K562 (cell line): ENCODE data around the gene ZDHHC14. TPM values are rescaled to one million over a fixed set of nuclear protein-coding genes. Genes with fewer than 3 reads are reported as not detected.

ENCODE experiments used
- CBFA2T3 ChIP-seq: fragments of 450-650 bp; IDR thresholded peaks from 2 replicates; pipeline ENCODE4 v1.6.1; 2017
- CREB1 ChIP-seq, 2 experiments: sonication (generic) in 1 of 2; formaldehyde crosslinking in 1 of 2; IDR thresholded peaks; 2 replicates each; pipeline versions ENCODE4 v1.6.1 to v1.8.0; 2012 to 2022; ENCODE audit warnings: inconsistent platforms in 1 of 2, mild to moderate bottlenecking in 1 of 2, missing genetic modification reagents in 1 of 2, moderate library complexity in 1 of 2
- KLF16 ChIP-seq: IDR thresholded peaks from 2 replicates; pipeline ENCODE4 v1.6.1; 2016; ENCODE audit warnings: antibody characterized with exemption
- MEF2D ChIP-seq: conservative IDR thresholded peaks from 2 replicates; pipeline ENCODE4 v1.6.1; 2016; ENCODE audit warnings: low read depth, missing genetic modification characterization, missing compliant biosample characterization
- MTA2 ChIP-seq: fragments of 450-650 bp; IDR thresholded peaks from 2 replicates; pipeline ENCODE4 v1.6.1; 2016; ENCODE audit warnings: low read depth
- MYC ChIP-seq, 2 experiments: fragments of 250-450 bp in 1 of 2; sonication (Bioruptor Pico) in 1 of 2; IDR thresholded peaks; 2 replicates each; pipeline versions ENCODE4 v1.5.1 to v1.6.1; 2012 to 2021; ENCODE audit warnings: low read depth in 2 of 2, borderline replicate concordance in 1 of 2, improper control_type of control experiment in 1 of 2, low read length in 1 of 2, mild to moderate bottlenecking in 1 of 2, moderate library complexity in 1 of 2
- POLR2A ChIP-seq: fragments of 450-650 bp; conservative IDR thresholded peaks from 2 replicates; pipeline ENCODE4 v1.6.1; 2016
- POLR2AphosphoS5 ChIP-seq: IDR thresholded peaks from 2 replicates; pipeline ENCODE4 v1.6.1; 2011; ENCODE audit warnings: mild to moderate bottlenecking, low read depth, low read length, moderate library complexity; ENCODE audit not compliant: control insufficient read depth, insufficient read depth
- SMARCA5 ChIP-seq: fragments of 450-650 bp; IDR thresholded peaks from 2 replicates; pipeline ENCODE4 v1.6.1; 2016
- XRCC4 ChIP-seq: IDR thresholded peaks from one replicate; pipeline ENCODE4 v1.6.1; 2011; ENCODE audit not compliant: insufficient read depth, insufficient read length; ENCODE audit errors: extremely low read depth
- ZFX ChIP-seq: sonication (generic); formaldehyde crosslinking; IDR thresholded peaks from 2 replicates; pipeline ENCODE4 v1.8.0; 2022; ENCODE audit warnings: mild to moderate bottlenecking, missing genetic modification reagents, moderate library complexity
- ZNF586 ChIP-seq: fragments of 450-650 bp; formaldehyde crosslinking; conservative IDR thresholded peaks from 2 replicates; pipeline ENCODE4 v1.4.0; 2020; ENCODE audit warnings: mild to moderate bottlenecking, moderate library complexity
- polyA plus RNA-seq, 8 experiments: library from polyadenylated mRNA; depleted of rRNA in 4 of 8; stranded (reverse) in 5 of 8; unstranded in 3 of 8; fragments of >200 nt; fragmentation: Nextera tagmentation in 2 of 8; fragmentation: Illumina TruSeq in 1 of 8; extraction: Ambion mirVana in 2 of 8; extraction: Trizol in 1 of 8; gene quantifications; 2 replicates each; pipeline versions ENCODE4 v1.2.1 to v1.2.3, GENCODE V29; 2011 to 2014; ENCODE audit warnings: inconsistent platforms in 1 of 8, missing spikeins in 1 of 8
- total RNA-seq, 7 experiments: library from RNA; depleted of rRNA in 6 of 7; stranded (reverse); fragments of >200 nt in 6 of 7; fragmentation: Illumina TruSeq in 2 of 7; extraction: Trizol in 2 of 7; gene quantifications; 2 replicates each; pipeline versions ENCODE4 v1.2.1 to v1.2.3, GENCODE V29; 2011 to 2021; ENCODE audit warnings: low replicate concordance in 1 of 7
- TF ChIP-seq, protein P1 (sequence below), 3 experiments: IDR thresholded peaks in 2 of 3; conservative IDR thresholded peaks in 1 of 3; 2 replicates each; pipeline ENCODE4 v1.5.1; 2011 to 2012; ENCODE audit warnings: low read length in 3 of 3, mild to moderate bottlenecking in 3 of 3, control low read depth in 2 of 3, improper control_type of control experiment in 1 of 3, inconsistent platforms in 1 of 3, low read depth in 1 of 3, mixed read lengths in 1 of 3, moderate library complexity in 1 of 3; ENCODE audit not compliant: insufficient read depth in 2 of 3
- TF ChIP-seq, protein P2 (sequence below): sonication (generic); formaldehyde crosslinking; IDR thresholded peaks from 2 replicates; pipeline ENCODE4 v1.9.0; 2022; ENCODE audit warnings: mild to moderate bottlenecking, missing genetic modification reagents
- TF ChIP-seq, protein P3 (sequence below): fragments of 200-800 bp; sonication (Bioruptor generic); IDR thresholded peaks from 2 replicates; pipeline ENCODE4 v1.6.1; 2016; ENCODE audit warnings: missing genetic modification characterization, missing compliant biosample characterization

ZDHHC14 gene
- total and polyA plus RNA-seq, 9 of the 15 experiments (the other 6 are each of a cell fraction or from before 2014, with no cell fraction given) = 0.92 to 23.1 (median 13.8) TPM

DNA sequence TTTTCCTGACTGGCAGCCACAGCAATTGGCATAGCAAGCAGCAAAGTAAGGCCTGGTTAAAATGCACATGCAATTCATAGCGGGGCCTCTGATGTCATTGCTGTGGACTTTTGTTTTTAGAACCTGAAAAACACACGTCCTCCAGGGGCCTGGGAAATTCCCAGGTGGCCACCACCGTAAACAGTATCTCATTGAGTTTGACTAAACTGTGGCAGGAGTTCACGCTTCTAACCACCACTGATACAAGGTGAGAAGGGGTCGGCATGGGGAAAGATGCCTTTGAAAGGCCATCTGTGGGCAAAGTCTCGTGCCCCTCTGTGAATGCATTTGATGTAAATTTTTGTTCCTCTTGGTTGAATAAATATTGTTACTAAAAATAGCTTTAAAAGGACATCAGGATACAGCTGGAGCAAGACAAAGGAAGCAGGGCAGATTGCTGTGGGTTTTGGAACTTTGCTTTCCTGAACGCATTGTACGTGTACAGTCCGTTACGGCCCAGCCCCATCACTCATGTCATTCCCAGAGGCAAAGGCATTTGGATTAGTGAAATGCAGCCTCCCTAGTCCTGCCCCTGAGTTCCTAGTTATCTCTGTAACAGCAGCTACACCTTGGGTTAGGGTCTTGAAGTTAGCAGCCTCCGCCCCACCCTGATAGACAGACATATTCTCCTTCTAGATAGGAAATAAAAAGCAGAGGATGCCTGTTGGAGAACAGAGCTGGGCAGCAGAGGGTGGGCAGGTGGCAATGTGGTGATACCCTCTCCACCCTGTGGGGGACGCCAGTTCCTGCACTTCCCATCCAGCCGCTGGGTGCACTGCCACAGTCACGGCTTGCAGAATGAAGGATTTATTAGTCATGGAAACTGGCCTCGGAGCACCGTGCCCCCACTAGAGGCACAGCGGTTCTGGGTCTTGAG is 80.3 kb downstream of the ZDHHC14 start (continued):
- TF ChIP-seq, protein P1, sequence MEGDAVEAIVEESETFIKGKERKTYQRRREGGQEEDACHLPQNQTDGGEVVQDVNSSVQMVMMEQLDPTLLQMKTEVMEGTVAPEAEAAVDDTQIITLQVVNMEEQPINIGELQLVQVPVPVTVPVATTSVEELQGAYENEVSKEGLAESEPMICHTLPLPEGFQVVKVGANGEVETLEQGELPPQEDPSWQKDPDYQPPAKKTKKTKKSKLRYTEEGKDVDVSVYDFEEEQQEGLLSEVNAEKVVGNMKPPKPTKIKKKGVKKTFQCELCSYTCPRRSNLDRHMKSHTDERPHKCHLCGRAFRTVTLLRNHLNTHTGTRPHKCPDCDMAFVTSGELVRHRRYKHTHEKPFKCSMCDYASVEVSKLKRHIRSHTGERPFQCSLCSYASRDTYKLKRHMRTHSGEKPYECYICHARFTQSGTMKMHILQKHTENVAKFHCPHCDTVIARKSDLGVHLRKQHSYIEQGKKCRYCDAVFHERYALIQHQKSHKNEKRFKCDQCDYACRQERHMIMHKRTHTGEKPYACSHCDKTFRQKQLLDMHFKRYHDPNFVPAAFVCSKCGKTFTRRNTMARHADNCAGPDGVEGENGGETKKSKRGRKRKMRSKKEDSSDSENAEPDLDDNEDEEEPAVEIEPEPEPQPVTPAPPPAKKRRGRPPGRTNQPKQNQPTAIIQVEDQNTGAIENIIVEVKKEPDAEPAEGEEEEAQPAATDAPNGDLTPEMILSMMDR (IDR thresholded peaks at IDR 0.05 in 2 of 3, conservative IDR thresholded peaks at IDR 0.05 in 1 of 3; ENCODE audit: insufficient read depth in 2 of 3, low read depth in 1 of 3, low read length in 3 of 3) = peak; percentile 84 to 98 (median 91)
- TF ChIP-seq ZNF586 (CRISPR knock-in tag) (no peak), MTA2 (peak; percentile 48), POLR2A (no peak), CBFA2T3 (peak; percentile 95), MYC (IDR thresholded peaks at IDR 0.05; ENCODE audit: low read depth, low read length) (peak; percentile 38; the same call in 1 of the 2 replicates), MYC (CRISPR knock-in tag; IDR thresholded peaks at IDR 0.05; ENCODE audit: borderline replicate concordance, low read depth) (no peak), CREB1 (IDR thresholded peaks at IDR 0.05) (peak; percentile 43; the same call in 1 of the 2 replicates), CREB1 (CRISPR knock-in tag; IDR thresholded peaks at IDR 0.05) (peak; percentile 59), KLF16 (peak; percentile 64), XRCC4 (no peak), MEF2D (tag) (0 out of 2 replicates have a peak, but pooled peaks have one; percentile 29), POLR2AphosphoS5 (peak; percentile 84), SMARCA5 (peak; percentile 39; the same call in 1 of the 2 replicates), ZFX (peak; percentile 40)
- TF ChIP-seq, protein P2, sequence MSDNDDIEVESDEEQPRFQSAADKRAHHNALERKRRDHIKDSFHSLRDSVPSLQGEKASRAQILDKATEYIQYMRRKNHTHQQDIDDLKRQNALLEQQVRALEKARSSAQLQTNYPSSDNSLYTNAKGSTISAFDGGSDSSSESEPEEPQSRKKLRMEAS = peak; percentile 70
- TF ChIP-seq, protein P3, sequence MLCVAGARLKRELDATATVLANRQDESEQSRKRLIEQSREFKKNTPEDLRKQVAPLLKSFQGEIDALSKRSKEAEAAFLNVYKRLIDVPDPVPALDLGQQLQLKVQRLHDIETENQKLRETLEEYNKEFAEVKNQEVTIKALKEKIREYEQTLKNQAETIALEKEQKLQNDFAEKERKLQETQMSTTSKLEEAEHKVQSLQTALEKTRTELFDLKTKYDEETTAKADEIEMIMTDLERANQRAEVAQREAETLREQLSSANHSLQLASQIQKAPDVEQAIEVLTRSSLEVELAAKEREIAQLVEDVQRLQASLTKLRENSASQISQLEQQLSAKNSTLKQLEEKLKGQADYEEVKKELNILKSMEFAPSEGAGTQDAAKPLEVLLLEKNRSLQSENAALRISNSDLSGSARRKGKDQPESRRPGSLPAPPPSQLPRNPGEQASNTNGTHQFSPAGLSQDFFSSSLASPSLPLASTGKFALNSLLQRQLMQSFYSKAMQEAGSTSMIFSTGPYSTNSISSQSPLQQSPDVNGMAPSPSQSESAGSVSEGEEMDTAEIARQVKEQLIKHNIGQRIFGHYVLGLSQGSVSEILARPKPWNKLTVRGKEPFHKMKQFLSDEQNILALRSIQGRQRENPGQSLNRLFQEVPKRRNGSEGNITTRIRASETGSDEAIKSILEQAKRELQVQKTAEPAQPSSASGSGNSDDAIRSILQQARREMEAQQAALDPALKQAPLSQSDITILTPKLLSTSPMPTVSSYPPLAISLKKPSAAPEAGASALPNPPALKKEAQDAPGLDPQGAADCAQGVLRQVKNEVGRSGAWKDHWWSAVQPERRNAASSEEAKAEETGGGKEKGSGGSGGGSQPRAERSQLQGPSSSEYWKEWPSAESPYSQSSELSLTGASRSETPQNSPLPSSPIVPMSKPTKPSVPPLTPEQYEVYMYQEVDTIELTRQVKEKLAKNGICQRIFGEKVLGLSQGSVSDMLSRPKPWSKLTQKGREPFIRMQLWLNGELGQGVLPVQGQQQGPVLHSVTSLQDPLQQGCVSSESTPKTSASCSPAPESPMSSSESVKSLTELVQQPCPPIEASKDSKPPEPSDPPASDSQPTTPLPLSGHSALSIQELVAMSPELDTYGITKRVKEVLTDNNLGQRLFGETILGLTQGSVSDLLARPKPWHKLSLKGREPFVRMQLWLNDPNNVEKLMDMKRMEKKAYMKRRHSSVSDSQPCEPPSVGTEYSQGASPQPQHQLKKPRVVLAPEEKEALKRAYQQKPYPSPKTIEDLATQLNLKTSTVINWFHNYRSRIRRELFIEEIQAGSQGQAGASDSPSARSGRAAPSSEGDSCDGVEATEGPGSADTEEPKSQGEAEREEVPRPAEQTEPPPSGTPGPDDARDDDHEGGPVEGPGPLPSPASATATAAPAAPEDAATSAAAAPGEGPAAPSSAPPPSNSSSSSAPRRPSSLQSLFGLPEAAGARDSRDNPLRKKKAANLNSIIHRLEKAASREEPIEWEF = peak; percentile 26; the same call in 1 of the 2 replicates
